ENCODE results near the gene AUTS2.

Gene AUTS2

GRCh38 chr7:69602522-69602921 lies 4.2 kb downstream of the AUTS2 start:
- ChIA-PET POLR2A (interaction anchor here (0.8 kb wide), 1 partner anchor 190 kb away, joined by 3 read pairs; no protein-coding TSS in a partner anchor), CTCF (no interaction called here)
- DNase-seq (ENCODE audit: extremely low spot score), result no peak
- no peak for TF ChIP-seq LEF1 (IDR thresholded peaks at IDR 0.05; ENCODE audit: borderline replicate concordance)
- peak; percentile 35; the same call in 1 of the 2 replicates for TF ChIP-seq PKNOX1 (IDR thresholded peaks at IDR 0.05)

- no peak for TF ChIP-seq HDGF (IDR thresholded peaks at IDR 0.05; ENCODE audit: borderline replicate concordance)
- no peak for TF ChIP-seq NFRKB (IDR thresholded peaks at IDR 0.05)
- TF ChIP-seq L3MBTL2 (conservative IDR thresholded peaks at IDR 0.05), result no peak
- TF ChIP-seq SUZ12 (IDR thresholded peaks at IDR 0.05), result no peak
- TF ChIP-seq CTBP1 (IDR thresholded peaks at IDR 0.05; ENCODE audit: borderline replicate concordance), result no peak
- TF ChIP-seq FOXM1 (IDR thresholded peaks at IDR 0.05; ENCODE audit: borderline replicate concordance), result no peak
- no peak for TF ChIP-seq ARNT (IDR thresholded peaks at IDR 0.05)
- TF ChIP-seq LEF1 (IDR thresholded peaks at IDR 0.05; ENCODE audit: borderline replicate concordance), result no peak
- no peak for TF ChIP-seq BHLHE40 (IDR thresholded peaks at IDR 0.05; ENCODE audit: borderline replicate concordance)
- no peak for TF ChIP-seq ELF4 (IDR thresholded peaks at IDR 0.05)
- DNase-seq (ENCODE audit: extremely low spot score), result no peak
- CTCF ChIA-PET, result interaction anchor here (0.6 kb wide), 1 partner anchor 141 kb away, joined by 4 read pairs; no protein-coding TSS in a partner anchor
- POLR2A ChIA-PET, result interaction anchor here (0.8 kb wide), 1 partner anchor 191 kb away, joined by 3 read pairs; no protein-coding TSS in a partner anchor
These were observed 5.1 kb downstream of the AUTS2 start for GRCh38 chr7:69603351-69603750.

- no peak for DNase-seq (ENCODE audit: extremely low spot score)
- POLR2A ChIA-PET, result no interaction called here
- CTCF ChIA-PET, result interaction anchor here (0.6 kb wide), 1 partner anchor 140 kb away, joined by 4 read pairs; no protein-coding TSS in a partner anchor
- TF ChIP-seq PKNOX1 (IDR thresholded peaks at IDR 0.05) (peak; percentile 81), LEF1 (IDR thresholded peaks at IDR 0.05; ENCODE audit: borderline replicate concordance) (no peak), FOXK2 (IDR thresholded peaks at IDR 0.05) (no peak)
These were observed 5.7 kb downstream of the AUTS2 start for GRCh38 chr7:69603937-69604494.

- CTCF ChIA-PET, result interaction anchor here (0.5 to 0.6 kb wide), 2 partner anchors 32 to 302 kb away, joined by 3 read pairs; no protein-coding TSS in a partner anchor
- TF ChIP-seq PKNOX1 (IDR thresholded peaks at IDR 0.05), result no peak
- TF ChIP-seq FOXA1 (IDR thresholded peaks at IDR 0.05), result no peak
- TF ChIP-seq SP1 (IDR thresholded peaks at IDR 0.05), result no peak
- no peak for TF ChIP-seq ELF4 (IDR thresholded peaks at IDR 0.05)
- TF ChIP-seq HDGF (IDR thresholded peaks at IDR 0.05; ENCODE audit: borderline replicate concordance), result no peak
- TF ChIP-seq ARNT (IDR thresholded peaks at IDR 0.05), result no peak
- no peak for TF ChIP-seq L3MBTL2 (conservative IDR thresholded peaks at IDR 0.05)
- no peak for TF ChIP-seq ZNF384 (IDR thresholded peaks at IDR 0.05)
- no peak for TF ChIP-seq FOXM1 (IDR thresholded peaks at IDR 0.05; ENCODE audit: borderline replicate concordance)
- no peak for TF ChIP-seq LEF1 (IDR thresholded peaks at IDR 0.05; ENCODE audit: borderline replicate concordance)
- TF ChIP-seq CTBP1 (IDR thresholded peaks at IDR 0.05; ENCODE audit: borderline replicate concordance), result no peak
- TF ChIP-seq SUZ12 (IDR thresholded peaks at IDR 0.05), result no peak
- TF ChIP-seq TARDBP (IDR thresholded peaks at IDR 0.05), result no peak
- no peak for TF ChIP-seq FOXK2 (IDR thresholded peaks at IDR 0.05)
- no peak for TF ChIP-seq BHLHE40 (IDR thresholded peaks at IDR 0.05; ENCODE audit: borderline replicate concordance)
- no peak for TF ChIP-seq NFRKB (IDR thresholded peaks at IDR 0.05)
- POLR2A ChIA-PET, result no interaction called here
- no peak for DNase-seq (ENCODE audit: extremely low spot score)
These were observed 6.8 kb downstream of the AUTS2 start for GRCh38 chr7:69605070-69605469.

- CTCF ChIA-PET, result interaction anchor here (0.6 kb wide), 1 partner anchor 301 kb away, joined by 3 read pairs; no protein-coding TSS in a partner anchor
- POLR2A ChIA-PET, result no interaction called here
- no peak for DNase-seq (ENCODE audit: extremely low spot score)
- no peak for TF ChIP-seq HDGF (IDR thresholded peaks at IDR 0.05; ENCODE audit: borderline replicate concordance)
- TF ChIP-seq ARNT (IDR thresholded peaks at IDR 0.05), result no peak
- TF ChIP-seq PKNOX1 (IDR thresholded peaks at IDR 0.05), result no peak
- TF ChIP-seq FOXK2 (IDR thresholded peaks at IDR 0.05), result no peak
- TF ChIP-seq NFRKB (IDR thresholded peaks at IDR 0.05), result no peak
- TF ChIP-seq BHLHE40 (IDR thresholded peaks at IDR 0.05; ENCODE audit: borderline replicate concordance), result no peak
- TF ChIP-seq ZNF384 (IDR thresholded peaks at IDR 0.05), result no peak
- TF ChIP-seq CTBP1 (IDR thresholded peaks at IDR 0.05; ENCODE audit: borderline replicate concordance), result no peak
- TF ChIP-seq FOXA1 (IDR thresholded peaks at IDR 0.05), result no peak
- TF ChIP-seq SP1 (IDR thresholded peaks at IDR 0.05), result no peak
- no peak for TF ChIP-seq L3MBTL2 (conservative IDR thresholded peaks at IDR 0.05)
- TF ChIP-seq ELF4 (IDR thresholded peaks at IDR 0.05), result no peak
- TF ChIP-seq SUZ12 (IDR thresholded peaks at IDR 0.05), result no peak
- TF ChIP-seq LEF1 (IDR thresholded peaks at IDR 0.05; ENCODE audit: borderline replicate concordance), result no peak
- no peak for TF ChIP-seq TARDBP (IDR thresholded peaks at IDR 0.05)
- no peak for TF ChIP-seq FOXM1 (IDR thresholded peaks at IDR 0.05; ENCODE audit: borderline replicate concordance)
These were observed 7.3 kb downstream of the AUTS2 start for GRCh38 chr7:69605546-69605945.

- TF ChIP-seq SUZ12 (IDR thresholded peaks at IDR 0.05) (no peak), TARDBP (IDR thresholded peaks at IDR 0.05) (no peak), PKNOX1 (IDR thresholded peaks at IDR 0.05) (no peak), LEF1 (IDR thresholded peaks at IDR 0.05; ENCODE audit: borderline replicate concordance) (no peak), ARNT (IDR thresholded peaks at IDR 0.05) (no peak), NFRKB (IDR thresholded peaks at IDR 0.05) (no peak), CTBP1 (IDR thresholded peaks at IDR 0.05; ENCODE audit: borderline replicate concordance) (no peak), HDGF (IDR thresholded peaks at IDR 0.05; ENCODE audit: borderline replicate concordance) (no peak), FOXM1 (IDR thresholded peaks at IDR 0.05; ENCODE audit: borderline replicate concordance) (no peak), L3MBTL2 (conservative IDR thresholded peaks at IDR 0.05) (no peak)
- POLR2A ChIA-PET, result interaction anchor here (1.2 kb wide), 1 partner anchor 8 kb away, joined by 3 read pairs; no protein-coding TSS in a partner anchor
- CTCF ChIA-PET, result no interaction called here
- DNase-seq (ENCODE audit: extremely low spot score), result no peak
These were observed 9.8 kb downstream of the AUTS2 start for GRCh38 chr7:69608049-69608448.
